Type B pancreatic cell (in vitro differentiated cells): ENCODE data around the gene PIM3. TPM values are rescaled to one million over a fixed set of nuclear protein-coding genes. Genes with fewer than 3 reads are reported as not detected.

Experiments used
- DNase-seq: peaks from one replicate; pipeline ENCODE4 v3.0.0; 2021; ENCODE audit warnings: mixed read lengths; ENCODE audit not compliant: unreplicated experiment; ENCODE audit errors: extremely low spot score
- H3K27ac Mint-ChIP-seq: 2 replicates; pipeline ENCODE4 v1.8.0; 2021; ENCODE audit warnings: mild to moderate bottlenecking, mixed read lengths
- H3K27me3 Mint-ChIP-seq: 2 replicates; pipeline ENCODE4 v1.8.0; 2021; ENCODE audit warnings: mixed read lengths
- H3K36me3 Mint-ChIP-seq: 2 replicates; pipeline ENCODE4 v1.8.0; 2021; ENCODE audit warnings: mixed read lengths
- H3K4me1 Mint-ChIP-seq: one replicate; pipeline ENCODE4 v1.8.0; 2021; ENCODE audit warnings: mixed read lengths; ENCODE audit not compliant: unreplicated experiment
- H3K4me3 Mint-ChIP-seq: 2 replicates; pipeline ENCODE4 v1.8.0; 2021; ENCODE audit warnings: mild to moderate bottlenecking, mixed read lengths
- H3K9me3 Mint-ChIP-seq: 2 replicates; pipeline ENCODE4 v1.8.0; 2021; ENCODE audit warnings: mixed read lengths
- CTCF ChIP-seq: fragments of 200-600 bp; sonication (generic); conservative IDR thresholded peaks from 2 replicates; pipeline ENCODE4 v1.5.0; 2021; ENCODE audit warnings: antibody characterized with exemption, mild to moderate bottlenecking
- total RNA-seq: library from RNA; stranded (reverse); gene quantifications from 2 replicates; pipeline ENCODE4 v1.2.1, GENCODE V29; 2021; ENCODE audit warnings: low replicate concordance

The PIM3 gene
- total RNA-seq, 1 donor from 2014 or later: 36.7 TPM

- Mint-ChIP-seq H3K27me3 (peaks cover 21% of the 10 kb centered on the region), H3K36me3 (no peaks in the 10 kb centered on the region), H3K27ac (no peak overlapping the region), H3K4me3 (no peak overlapping the region), H3K9me3 (no peaks in the 10 kb centered on the region), H3K4me1 (peaks cover 14% of the 10 kb centered on the region)
- DNase-seq: no peak
- TF ChIP-seq CTCF: no peak
Observed at GRCh38 chr22:50001388-50002231, 41.0 kb downstream of the PIM3 start.

DNA sequence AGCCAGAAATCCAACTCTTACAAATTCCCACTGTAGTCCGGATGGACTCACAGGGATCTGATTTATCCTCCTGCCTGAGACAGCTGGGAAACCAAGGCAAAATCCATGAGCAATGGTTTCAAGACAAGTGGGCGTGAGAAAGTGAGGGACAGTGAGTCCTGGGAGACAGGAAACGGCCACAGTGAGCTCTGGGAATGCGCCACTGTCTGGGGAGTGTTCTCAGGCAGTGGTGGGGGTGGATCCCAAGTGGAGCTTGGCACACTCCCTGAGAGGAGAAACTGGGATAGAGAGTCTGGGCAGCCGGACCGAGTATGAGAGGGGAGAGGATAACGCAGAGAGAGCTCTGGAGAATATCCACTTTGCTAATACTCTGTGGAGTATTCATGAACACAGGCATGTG lies 42.2 kb downstream of the PIM3 start:
- Mint-ChIP-seq H3K4me3 (no peak overlapping the region), H3K36me3 (no peaks in the 10 kb centered on the region), H3K27ac (no peak overlapping the region), H3K4me1 (peaks cover 14% of the 10 kb centered on the region), H3K27me3 (peaks cover 22% of the 10 kb centered on the region), H3K9me3 (no peaks in the 10 kb centered on the region)
- TF ChIP-seq CTCF: no peak
- no peak for DNase-seq

- peak overlapping the region; percentile 16 for H3K27ac Mint-ChIP-seq
- peaks cover 11% of the 10 kb centered on the region for H3K4me1 Mint-ChIP-seq
- no peaks in the 10 kb centered on the region for H3K9me3 Mint-ChIP-seq
- no peaks in the 10 kb centered on the region for H3K36me3 Mint-ChIP-seq
- no peak overlapping the region for H3K4me3 Mint-ChIP-seq
- peaks cover 27% of the 10 kb centered on the region for H3K27me3 Mint-ChIP-seq
- no peak for DNase-seq
- TF ChIP-seq CTCF: no peak
Observed at GRCh38 chr22:50004918-50005317, 44.3 kb downstream of the PIM3 start.

- no peak for DNase-seq
- H3K9me3 Mint-ChIP-seq: no peaks in the 10 kb centered on the region
- no peaks in the 10 kb centered on the region for H3K36me3 Mint-ChIP-seq
- H3K27me3 Mint-ChIP-seq: peaks cover 37% of the 10 kb centered on the region
- H3K27ac Mint-ChIP-seq: no peak overlapping the region
- H3K4me1 Mint-ChIP-seq: peaks cover 6% of the 10 kb centered on the region
- H3K4me3 Mint-ChIP-seq: no peak overlapping the region
- TF ChIP-seq CTCF: no peak
Observed at GRCh38 chr22:50007057-50007511, 46.5 kb downstream of the PIM3 start.

DNA sequence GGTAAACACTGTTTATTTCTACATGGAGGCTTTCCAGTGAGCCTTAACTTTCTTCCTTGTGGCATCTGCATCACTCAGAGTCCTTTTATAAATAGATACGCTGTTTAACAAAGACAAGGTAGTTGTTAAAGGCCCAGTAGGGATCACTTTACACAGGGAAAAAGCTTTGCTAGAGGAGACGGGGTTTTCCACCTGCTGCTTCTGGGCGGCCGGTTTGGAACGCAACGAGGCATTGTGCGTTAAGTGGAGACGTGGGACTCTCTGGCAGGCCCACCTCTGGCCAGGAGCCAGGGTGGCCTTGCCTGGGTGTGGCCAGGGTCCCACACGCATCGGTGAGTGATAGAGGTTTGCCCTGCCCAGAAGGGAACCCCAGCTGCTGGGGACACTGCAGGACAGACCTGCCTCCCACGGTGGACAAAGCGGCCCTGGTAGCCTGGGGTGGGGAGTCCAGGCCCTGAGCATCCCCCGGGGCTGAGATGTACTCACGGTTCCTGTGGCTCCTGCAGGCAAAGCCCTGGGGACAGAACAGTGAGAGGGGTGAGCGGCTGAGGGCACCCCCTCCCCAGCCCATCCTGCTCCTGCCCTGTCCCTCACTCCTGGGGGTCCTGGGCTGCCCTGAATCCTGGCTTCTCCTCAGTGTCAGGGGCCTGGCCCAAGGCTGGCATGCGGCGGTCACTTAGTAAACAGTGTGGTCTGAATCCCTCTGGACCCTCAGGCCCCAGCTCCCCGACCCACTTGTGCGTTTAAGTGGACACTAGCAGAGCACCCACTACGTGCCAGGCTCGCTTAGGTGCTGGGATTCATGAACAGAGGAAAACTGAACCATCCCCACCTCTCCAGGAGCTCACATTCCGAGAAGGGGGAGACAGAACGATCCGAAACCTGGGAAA lies 47.8 kb downstream of the PIM3 start:
- H3K4me1 Mint-ChIP-seq: peaks cover 4% of the 10 kb centered on the region
- H3K27me3 Mint-ChIP-seq: peaks cover 44% of the 10 kb centered on the region
- H3K9me3 Mint-ChIP-seq: no peaks in the 10 kb centered on the region
- no peak for TF ChIP-seq CTCF
- no peak overlapping the region for H3K4me3 Mint-ChIP-seq
- H3K36me3 Mint-ChIP-seq: no peaks in the 10 kb centered on the region
- no peak for DNase-seq
- no peak overlapping the region for H3K27ac Mint-ChIP-seq
